Activated CD4-positive, alpha-beta T cell treated with anti-CD3 and anti-CD28 coated beads, Interleukin-2, amount 50 U/mL, for 1 hour (primary cell): ENCODE results near the gene DGCR6L.
"Not testable (repeated sequence)": the region's sequence is repeated elsewhere in the genome, so short reads cannot be mapped to it uniquely, and the experiment has no call there.

Experiments
- DNase-seq: peaks from one replicate; pipeline ENCODE4 v3.0.0-alpha.2; 2020

DGCR6L gene

GRCh38 chr22:20290578-20291248 is 29.1 kb downstream of the DGCR6L start:
- DNase-seq = no peak

GRCh38 chr22:20290045-20290392 is 29.8 kb downstream of the DGCR6L start:
- DNase-seq = no peak

- DNase-seq = not testable (repeated sequence)
Measured at GRCh38 chr22:20289182-20290044, 30.4 kb downstream of the DGCR6L start.

GRCh38 chr22:20286784-20287423 is 33.0 kb downstream of the DGCR6L start:
- DNase-seq = not testable (repeated sequence)

- not testable (repeated sequence) for DNase-seq
Measured at GRCh38 chr22:20286312-20286660, 33.6 kb downstream of the DGCR6L start.

DNA sequence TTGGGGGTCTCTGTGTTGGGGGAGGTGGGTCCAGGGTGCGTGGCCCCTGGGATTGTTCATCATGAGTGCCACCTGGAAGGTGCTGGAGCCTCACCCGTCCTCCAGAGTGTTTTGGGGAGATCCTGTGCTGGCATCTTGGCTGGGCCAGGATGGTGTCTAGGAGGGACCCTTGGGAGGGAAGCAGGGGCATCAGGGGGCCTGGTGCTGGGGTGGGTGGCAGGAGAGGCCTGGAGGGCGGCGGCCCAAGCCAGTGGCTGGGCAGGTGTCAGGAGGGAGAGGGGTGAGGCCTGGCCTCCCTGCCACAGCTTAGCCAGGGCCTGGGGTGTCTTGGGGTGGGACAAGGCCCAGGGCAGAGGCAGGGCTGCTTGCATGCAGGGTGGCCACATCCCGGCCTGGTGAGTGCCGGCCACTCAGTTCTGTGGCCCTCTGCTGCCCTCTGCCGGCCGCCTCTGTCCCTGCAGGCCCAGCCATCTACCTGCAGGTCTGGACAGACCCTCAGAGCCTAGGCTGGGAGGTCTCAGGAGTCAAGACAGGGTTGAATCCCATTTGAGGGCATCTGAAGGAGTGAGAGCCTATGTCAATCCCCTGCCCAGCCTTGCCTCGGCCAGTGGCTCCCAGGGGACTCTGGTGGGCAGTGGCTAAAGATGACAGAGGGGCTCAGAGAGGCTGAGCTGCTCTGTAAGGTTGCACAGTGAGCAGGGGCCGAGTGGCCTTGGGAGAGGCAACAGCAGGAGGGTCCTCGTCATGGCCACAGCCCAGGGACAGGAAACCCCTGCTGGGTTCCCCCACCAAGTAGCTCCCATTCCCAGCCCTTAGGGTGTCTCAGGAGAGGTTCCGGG is 34.2 kb downstream of the DGCR6L start:
- peak; percentile 79 for DNase-seq

GRCh38 chr22:20284471-20285086 is 35.3 kb downstream of the DGCR6L start:
- DNase-seq = no peak

DNA sequence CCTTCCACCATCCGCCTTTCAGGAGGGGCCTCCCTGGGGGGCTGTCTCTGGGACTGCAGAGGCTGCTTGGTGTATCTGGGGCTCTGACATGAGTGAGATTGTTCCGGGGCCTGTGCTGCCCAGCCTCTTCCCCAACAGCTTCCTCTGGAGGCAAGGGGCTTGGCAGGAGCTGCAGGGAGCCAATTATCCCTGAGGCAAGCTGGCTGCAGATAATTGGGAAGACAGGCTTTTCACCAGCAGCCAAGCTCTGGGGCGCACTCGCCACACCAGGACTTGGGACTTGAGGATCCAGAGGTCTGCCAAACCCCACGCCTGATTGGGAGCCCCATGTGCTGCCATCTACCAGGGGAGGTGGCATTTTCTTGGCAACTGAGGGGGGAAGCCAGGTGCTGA is 36.2 kb downstream of the DGCR6L start:
- DNase-seq = no peak

DNA sequence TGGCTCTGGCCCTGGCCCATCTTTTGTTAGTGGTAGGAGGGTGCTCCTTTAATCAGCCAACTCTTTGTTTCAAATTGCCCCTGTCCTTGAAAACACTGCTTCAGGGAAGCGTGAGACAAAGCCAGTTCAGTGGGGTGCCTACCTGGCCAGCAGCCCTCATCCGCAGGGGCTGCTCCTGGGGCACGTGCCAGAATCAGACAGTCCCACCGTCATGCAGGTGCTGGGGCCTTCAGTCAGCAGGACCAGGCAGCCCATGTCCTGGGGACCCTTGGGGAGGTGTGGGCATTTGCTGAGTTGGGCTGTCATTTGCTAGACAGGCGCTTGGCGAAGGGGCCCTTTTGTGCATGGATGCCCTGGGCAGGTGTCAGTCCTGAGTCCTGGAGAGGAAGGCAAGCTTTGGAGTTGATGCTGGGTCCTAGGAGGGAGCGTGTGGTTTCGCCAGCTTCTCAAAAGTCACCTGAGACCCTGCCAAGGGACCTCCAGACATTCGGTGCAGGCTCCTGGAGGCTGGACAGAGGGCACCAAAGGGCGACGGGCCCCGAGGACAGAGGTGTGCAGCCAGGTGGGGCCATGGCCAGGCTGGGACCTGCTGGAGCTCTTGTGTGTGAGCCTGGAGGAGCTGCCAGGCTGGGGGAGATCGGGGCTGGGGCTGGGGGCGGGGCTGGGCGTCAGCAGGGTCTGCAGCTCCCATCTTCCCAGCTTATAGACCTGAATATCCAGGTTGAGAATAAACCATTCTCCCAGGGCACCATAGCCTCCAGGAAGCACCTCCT is 36.8 kb downstream of the DGCR6L start:
- no peak for DNase-seq

DNA sequence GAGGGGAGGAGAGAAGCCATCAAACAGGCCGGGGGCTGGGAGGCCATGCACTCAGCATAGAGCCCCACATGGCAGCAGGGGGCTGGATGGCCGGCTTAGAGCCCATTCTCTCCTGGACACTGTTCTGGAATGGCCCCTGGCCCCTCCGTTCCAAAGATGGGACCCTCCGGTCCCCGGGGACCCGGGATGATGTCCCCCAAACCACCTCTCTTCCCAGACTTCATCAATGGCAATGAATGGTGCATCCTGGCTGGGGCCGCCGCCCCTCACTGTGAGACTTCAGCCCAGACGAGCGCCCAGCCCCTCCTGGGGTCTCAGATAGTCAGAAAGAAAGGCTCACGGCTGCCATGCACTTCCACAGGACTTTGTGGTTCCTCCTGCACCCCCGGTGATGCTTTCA is 38.0 kb downstream of the DGCR6L start:
- DNase-seq = no peak

DNA sequence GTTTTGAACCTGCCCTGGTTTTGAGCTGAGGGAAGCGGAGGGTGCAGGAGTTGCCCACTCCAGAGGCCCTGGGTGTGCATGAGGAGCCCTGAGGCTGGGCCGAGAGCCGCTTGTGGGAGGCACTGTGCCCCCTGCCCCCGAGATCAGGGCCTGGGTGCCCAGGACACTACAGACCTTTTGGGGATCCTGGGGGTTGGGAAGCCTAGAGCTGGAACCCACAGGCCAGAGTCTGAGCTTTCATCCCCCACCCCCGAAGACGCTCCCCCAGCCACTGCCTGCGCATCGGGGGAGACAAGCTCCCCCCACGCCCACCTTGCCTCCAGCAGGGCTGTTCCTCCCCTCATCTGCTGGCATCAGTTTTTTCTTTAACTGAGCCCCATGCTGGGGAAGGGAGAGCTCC is 38.4 kb downstream of the DGCR6L start:
- not testable (repeated sequence) for DNase-seq

GRCh38 chr22:20280866-20281265 is 39.0 kb downstream of the DGCR6L start:
- no peak for DNase-seq

- DNase-seq = not testable (repeated sequence)
Measured at GRCh38 chr22:20280163-20280562, 39.7 kb downstream of the DGCR6L start.

DNA sequence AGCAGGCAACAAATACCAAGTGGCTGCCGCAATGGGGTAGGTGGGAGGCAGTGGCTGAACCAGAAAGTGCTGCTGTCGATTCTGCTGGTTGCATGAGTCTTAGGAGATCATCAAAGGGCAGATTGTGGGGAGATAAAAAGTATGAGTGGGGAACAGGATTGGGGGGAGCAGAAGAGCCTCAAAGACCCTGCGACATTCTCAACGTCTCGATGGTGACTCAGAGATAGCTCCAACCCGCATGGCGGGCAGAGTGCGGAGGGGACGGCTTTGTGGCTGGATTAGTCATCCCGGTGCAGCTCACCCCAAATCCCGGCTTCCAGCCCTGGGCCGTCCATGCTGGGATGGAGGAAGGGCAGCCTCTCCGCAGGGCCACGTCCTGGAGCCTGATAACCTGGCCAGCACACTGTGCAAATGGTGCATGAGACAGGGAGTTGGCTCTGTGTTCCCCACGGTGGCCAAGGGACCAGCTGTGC is 40.2 kb downstream of the DGCR6L start:
- no peak for DNase-seq

DNA sequence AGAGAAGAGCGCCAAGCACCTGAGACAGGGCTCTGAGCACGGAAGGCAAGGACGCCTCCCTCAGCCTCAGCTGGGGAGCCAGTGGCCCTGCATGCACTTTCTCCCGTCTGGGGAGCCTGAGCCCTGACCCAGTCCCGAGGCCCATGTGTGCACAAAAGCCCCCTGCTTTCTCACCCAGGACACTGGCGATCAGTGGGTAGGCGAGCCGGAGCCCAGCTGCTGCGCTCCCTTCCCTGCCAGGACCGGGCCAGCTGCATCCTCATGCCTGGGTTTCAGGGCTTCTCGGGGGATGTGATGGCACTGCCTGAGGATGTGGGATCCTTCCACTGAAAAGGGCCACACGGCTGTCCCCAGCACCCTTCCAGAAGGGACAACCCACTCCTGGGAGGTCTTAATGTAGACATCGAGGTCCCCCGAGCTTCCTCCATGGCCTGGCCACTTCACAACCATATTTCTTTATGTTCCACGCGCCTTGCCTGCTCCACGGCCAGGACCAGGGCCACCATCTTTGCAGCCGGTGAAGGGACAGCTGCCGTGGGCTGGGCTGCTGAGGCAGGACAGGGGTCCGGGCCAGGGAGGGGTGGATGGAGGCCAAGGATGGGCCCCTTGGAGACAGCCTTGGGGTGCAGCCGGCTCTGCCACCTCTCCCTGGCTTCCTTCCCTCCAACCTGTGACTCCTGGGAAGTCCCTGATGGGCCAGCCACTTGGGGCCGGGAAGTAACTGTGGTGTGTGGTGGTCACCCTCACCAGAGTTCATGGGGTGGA is 41.0 kb downstream of the DGCR6L start:
- not testable (repeated sequence) for DNase-seq

DNA sequence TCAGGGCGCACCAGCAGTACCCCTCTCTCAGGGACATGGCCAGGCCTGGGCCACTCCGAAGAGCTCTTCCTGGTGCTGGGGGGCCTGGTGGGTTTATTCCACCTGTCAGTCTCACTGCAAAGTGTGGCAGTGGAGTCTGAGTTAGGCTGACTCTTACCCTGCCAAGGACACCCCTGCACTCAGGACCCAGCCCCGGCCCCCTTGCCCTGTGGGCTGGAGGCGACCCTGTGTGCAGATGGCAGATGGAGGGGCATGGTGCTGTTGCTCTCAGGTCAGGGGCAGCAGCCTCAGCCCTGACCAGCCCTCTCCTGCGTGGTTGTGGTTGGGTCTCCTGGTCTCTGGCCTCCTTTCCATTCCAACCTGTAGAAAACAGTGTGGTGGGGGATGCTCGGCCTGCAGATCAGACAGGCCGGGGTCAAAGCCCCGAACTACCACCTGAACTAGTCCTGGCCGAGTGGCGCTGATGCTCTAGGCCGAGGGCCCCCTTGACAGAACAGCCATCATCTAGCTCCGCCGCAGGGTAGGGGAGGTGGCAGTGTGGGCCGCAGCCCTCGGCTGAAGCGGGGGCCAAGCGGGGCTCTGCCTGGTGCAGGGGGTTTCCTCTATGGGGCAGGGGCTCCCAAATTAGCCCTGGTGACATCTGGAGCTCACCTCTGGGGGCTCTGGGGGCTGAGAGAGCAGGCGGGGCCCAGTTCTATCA is 41.8 kb downstream of the DGCR6L start:
- DNase-seq = not testable (repeated sequence)

- no peak for DNase-seq
Measured at GRCh38 chr22:20276468-20276867, 43.4 kb downstream of the DGCR6L start.

DNA sequence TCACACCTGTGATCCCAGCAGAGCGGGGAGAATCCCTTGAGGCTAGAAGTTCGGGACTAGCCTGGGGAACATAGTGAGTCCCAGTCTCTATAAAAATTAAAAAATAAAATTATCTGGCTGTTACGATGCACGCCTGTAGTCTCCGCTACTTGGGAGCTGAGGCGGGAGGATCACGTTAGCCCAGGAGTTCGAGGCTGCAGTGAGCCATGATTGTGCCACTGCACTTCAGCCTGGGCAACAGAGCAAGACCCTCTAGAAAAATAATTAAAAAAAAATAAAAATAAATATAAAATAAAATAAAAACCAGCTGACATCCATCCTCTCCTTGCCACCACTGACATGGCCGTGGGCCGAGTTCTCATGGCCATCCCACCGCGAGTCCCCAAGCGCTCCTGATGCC is 44.0 kb downstream of the DGCR6L start:
- DNase-seq = no peak

DNA sequence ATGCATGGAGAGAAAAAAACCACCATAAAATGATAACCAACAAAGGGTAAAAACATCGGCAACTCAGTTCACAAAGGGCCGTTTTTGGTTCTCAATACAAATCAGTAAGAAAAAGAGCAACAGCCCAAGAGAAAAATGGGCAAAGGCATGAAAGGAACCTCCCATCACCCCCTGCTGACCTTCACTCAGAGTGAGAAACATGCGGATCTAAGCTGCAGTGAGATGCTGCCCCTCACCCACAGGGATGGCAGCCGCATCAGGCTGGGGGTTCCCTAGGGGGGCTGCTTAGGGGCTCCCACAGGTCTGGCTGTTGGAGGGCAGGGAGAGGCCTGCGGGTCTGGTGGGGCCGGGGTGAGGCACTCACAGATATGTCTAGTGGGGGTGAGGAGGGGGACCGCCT is 44.5 kb downstream of the DGCR6L start:
- DNase-seq = not testable (repeated sequence)

DNA sequence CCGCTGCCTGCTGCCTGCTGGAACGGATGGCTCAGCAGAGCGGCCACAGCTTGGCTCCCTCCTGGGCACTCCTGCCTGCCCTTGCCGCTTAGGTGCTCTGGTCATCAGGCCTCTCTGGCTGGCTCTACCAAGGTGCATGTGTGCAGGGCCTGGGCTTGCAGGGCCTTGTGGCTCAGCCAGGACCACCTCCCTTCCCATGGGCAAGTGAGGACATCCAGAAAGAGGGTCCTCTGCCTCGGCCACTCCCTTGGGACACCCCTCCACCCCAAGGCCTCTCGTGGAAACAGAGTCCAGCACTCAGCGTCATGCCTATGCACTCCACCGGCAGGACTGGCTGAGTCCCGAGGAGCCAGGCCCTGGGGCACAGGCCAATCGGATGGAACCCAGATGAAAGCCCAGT is 45.5 kb downstream of the DGCR6L start:
- DNase-seq = not testable (repeated sequence)
